ENCODE data around the gene HEMK1.

Gene HEMK1

DNA sequence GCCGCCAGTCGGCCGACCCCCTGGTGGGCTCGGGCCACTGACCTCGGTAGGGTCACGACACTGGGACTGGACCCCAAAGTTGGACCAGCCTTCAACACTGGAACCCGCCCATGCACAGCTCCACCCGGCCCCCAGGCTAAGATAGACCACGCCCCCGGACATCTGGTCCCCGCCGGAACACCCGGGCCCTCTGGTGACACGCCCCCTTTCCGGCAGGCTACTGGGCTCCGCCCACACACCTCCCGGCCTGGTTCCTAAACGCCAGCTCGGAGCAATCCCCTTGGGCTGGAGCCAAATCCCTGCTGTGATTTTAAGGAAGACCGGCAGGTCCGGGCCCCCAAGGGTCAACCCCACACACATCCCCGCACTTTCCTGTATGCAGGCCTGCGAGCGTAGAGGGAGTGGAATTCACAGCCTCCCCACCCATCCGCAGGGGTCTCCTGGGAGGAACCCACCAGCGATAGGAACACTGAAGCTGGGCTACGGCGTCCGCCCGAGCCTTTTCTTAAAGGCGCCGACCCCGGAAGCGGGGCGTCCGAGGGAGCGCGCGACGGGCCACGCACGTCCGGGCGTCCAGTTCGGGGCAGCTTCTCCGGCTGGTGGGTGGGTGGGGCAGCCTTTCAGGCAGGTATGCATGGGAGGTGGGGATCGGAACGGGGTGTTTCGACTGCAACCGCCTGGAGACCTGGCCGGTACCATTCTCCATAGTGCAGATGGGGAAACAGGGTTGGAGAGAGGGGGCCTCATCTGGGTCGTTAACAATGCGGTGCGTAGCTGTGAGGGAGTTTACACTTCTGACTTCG, at the start of gene HEMK1:
Gene HEMK1 (plus strand): TSS at position 576 of the 803 bp plus-strand sequence. CDS start 1,583 bp downstream, outside the sequence.
- peak; percentile 94 for DNase-seq

DNA sequence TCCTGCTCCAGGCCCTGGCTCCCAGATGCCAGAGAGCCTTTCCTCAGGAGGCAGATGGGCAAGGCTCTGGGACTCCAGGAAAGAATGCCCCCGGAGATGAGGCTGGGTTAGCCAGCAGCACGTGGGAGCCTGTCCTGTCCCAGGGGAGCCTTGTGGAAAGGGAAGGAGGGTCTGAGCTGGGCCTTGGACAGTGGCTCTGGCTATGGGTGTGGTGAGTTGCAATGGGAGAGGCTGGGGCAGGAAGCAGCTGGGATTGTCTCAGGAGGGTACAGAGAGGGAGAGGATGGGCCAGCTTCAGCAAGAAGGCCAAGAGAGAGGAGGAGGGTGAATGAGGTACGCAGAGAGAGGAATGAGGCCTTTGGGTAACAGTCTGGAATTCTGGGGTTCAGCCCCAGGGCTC, 48.5 kb upstream of the HEMK1 start:
- DNase-seq, result no peak

DNA sequence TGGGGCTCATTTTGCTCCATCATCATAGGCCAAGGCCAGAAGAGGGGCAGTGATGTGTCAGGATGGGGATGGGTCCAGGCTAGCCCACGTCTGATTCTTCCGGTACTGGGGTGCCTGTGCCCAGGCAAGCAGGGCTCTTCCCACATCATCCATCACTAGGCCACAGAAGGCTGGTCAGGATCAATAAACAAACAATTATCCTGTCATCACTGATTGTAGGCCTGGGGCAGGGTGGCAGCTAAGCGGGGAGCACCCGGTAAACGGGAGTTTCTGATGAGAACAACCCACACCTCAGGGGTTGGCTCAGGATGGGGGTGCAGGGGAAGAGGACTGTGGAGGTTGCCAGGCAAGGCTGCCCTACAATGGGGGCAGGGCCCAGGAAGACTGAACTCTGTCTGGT, 47.8 kb upstream of the HEMK1 start:
- no peak for DNase-seq

DNA sequence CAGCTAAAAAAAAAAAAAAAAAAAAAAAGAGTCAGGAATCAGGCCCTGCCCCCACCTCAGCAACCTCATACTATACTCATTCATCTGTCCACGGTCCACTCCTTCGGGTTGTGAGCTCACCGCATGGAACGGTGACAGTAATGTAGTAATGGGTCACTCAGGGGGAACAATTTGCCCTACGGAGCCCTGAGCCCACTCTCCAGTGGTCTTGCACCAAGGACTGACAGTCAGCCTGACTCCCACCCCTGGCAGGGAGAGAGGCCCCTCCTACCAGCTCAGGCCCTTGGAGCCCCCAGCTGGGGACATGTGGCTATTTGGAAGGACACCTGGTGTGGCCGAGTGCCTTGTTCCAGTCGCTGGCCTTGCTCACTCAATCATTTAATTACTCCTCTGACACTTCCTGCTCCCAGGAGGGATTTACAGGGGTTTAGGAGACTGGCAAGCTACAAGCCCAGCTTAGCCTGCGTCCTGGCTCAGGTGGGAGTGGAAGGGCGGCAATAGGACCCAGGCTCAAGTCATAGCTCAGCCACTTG, 46.0 kb upstream of the HEMK1 start:
- DNase-seq, result no peak

GRCh38 chr3:50524746-50525145, 44.6 kb upstream of the HEMK1 start:
- no peak for DNase-seq

- DNase-seq, result no peak
Measured at GRCh38 chr3:50525191-50525910, 44.0 kb upstream of the HEMK1 start.

DNA sequence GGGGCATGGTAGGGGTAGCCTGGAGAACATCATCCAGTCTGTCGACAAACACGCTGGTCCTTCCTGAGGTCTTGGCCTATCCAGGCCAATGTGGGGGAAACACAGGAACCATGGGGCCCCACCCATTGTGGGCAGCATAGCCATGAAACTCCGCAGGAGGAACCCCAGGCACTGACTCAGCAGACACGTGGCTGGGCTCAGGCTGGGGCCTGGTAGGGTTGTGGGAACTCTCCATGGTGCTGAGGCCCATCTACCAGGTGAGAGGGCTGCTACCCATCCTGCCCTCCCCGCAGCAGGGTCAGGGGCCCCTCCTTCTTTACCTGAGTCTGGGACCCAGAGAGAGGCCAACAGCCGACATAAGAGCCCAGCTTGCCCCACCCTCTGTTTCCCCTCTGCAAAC, 43.3 kb upstream of the HEMK1 start:
- DNase-seq, result peak; percentile 87

GRCh38 chr3:50530001-50530970, 39.0 kb upstream of the HEMK1 start:
- DNase-seq, result no peak

DNA sequence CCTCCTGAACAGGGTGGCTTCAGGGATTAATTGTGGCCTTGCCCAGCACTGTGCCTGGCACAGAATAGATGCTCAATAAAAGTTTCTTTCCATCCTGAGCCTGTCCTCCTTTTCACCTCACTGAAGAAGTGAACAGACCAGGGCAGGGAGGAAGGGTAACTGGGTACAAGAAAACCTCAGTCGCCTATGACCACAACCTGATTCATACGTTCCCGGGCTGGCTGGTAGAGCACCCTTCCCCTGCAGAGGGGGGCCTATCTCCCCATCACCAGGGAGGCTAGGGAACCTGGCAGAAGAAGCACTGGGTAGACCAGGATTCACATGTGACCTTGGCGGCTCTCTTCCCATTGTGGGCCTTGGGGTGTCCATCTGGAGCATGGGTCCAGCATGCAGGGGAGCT, 38.1 kb upstream of the HEMK1 start:
- no peak for DNase-seq

- DNase-seq, result no peak
Measured at GRCh38 chr3:50532062-50532705, 37.1 kb upstream of the HEMK1 start.

- DNase-seq, result no peak
Measured at GRCh38 chr3:50533316-50533715, 36.0 kb upstream of the HEMK1 start.

GRCh38 chr3:50533807-50534461, 35.4 kb upstream of the HEMK1 start:
- DNase-seq, result no peak

DNA sequence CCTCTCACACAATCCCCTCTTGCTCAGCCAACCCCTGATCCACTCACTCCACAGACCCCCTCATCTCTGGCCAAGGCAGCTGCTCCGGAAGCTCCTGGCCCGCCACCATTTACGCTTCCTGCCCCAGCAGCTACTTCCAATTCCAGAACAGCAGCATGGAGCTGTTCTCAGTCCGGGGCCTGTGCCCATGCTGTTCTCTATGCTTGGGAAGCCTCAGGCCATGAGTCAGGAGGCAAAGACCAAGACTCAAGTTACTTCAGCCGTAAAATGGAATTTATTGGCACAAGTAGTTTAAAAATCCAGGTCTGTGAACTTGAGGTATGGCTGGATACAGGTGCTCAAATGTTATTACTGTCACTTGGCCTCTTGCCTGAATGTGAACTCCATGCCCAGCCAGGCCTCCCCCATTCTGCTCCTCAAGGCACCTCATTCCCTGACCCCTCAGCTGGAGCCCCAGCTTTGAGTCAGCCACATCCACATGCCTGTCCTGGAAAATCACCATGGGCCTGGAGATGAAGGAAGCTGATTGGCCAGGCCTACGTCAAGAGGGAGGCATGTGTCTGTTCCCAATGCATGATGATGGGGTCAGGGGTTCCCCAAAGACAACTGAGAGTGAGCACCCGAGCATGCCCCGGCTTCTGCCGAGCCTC, 34.5 kb upstream of the HEMK1 start:
- no peak for DNase-seq

GRCh38 chr3:50536471-50537180, 32.7 kb upstream of the HEMK1 start:
- DNase-seq, result peak; percentile 9

- peak; percentile 16 for DNase-seq
Measured at GRCh38 chr3:50537421-50538129, 31.7 kb upstream of the HEMK1 start.

- DNase-seq, result peak; percentile 94
Measured at GRCh38 chr3:50539356-50540286, 29.7 kb upstream of the HEMK1 start.

- peak; percentile 69 for DNase-seq
Measured at GRCh38 chr3:50542177-50543034, 26.9 kb upstream of the HEMK1 start.

DNA sequence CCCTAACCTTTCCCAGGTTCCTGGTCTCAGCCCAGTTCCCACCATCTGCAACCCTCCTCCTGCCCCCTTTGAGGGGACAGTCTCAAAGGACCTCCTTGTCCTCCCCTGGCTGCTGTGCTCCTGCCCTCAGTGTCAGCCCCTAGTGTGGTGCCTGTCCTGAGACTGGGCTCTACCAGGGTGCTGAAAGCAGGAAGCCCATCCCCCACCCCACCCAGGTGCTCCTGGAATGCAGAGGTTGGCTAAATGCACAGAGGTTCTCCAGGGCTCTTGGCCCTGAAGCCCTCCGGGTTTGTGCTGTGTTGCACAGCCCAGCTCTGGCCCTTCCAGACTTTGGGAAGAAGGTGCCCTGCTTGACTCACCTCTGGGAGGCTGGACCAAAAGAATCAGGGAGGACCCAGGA, 23.5 kb upstream of the HEMK1 start:
- DNase-seq, result no peak
